Right ventricle myocardium superior (tissue), 1 donor: ENCODE results near the gene CZIB. TPM values are rescaled to one million over a fixed set of nuclear protein-coding genes. Genes with fewer than 3 reads are reported as not detected.
"Not testable (repeated sequence)": the region's sequence is repeated elsewhere in the genome, so short reads cannot be mapped to it uniquely, and the experiment has no call there.

Experiments
- ATAC-seq: fragments of 200-7000 bp; cut with Tn5 transposase; one replicate; pipeline ENCODE4 v1.9.1; 2020; ENCODE audit warnings: mild to moderate bottlenecking; ENCODE audit not compliant: poor library complexity
- DNase-seq: peaks from one replicate; pipeline ENCODE4 v3.0.0-alpha.2; 2020
- intact Hi-C: fragments of 100-400 bp; cut with DNase I; formaldehyde crosslinking; loops from one replicate; pipeline ENCODE4 v1.11.2; 2022
- total RNA-seq: library from RNA; stranded (reverse); fragmentation: NEBNext Ultra II Directional; extraction: Animal tissue kit (Norgen Biotek cat#: 25700); gene quantifications from one replicate; pipeline ENCODE4 v1.2.1, GENCODE V29; 2021
- donor health status: DM: no; HTN: yes; CAD: no; lungs with severe emphysema.

Gene CZIB
- total RNA-seq, 1 donor from 2014 or later, result 58.3 TPM

DNA sequence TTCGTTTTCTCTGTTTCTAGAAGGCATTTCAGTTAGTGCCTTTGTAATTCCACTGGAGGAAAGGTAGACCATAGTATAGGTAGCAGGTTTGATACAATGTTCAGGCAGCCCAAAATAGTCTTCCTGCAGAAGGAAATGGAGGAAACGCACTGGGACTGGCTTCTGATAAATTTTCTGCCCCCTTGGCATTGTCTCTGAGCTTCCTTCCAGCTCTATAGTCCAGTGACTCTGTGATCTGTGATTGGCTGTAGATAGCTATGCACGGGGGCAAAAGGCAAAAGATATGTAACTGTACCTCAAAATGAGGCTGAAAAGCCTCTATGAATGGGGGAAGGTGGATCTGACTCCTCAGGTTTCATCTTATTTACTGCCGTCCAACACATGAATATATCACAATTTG lies 23.7 kb upstream of the CZIB start:
- intact Hi-C loops, result no loop called here
- ATAC-seq, result no peak
- DNase-seq, result no peak

DNA sequence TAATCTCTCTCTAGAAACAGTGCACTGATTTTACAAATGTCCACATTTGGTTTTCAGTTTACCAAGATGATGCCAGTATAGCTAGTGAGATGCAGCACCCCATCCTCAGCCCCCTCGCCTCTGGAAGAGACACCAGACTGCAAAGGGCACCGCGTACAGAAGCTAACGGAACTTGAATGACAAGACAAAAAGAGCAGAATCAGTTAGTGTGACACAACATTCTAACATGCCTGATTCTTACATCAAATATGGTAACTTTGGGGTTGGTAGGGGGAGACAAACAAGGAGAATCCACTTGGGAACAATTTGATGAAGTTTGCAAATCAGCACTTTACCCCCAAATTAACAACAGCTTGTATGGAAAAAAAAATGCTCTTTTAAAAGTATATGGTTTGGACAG lies 21.9 kb upstream of the CZIB start:
- ATAC-seq, result no peak
- intact Hi-C loops, result no loop called here
- no peak for DNase-seq

DNA sequence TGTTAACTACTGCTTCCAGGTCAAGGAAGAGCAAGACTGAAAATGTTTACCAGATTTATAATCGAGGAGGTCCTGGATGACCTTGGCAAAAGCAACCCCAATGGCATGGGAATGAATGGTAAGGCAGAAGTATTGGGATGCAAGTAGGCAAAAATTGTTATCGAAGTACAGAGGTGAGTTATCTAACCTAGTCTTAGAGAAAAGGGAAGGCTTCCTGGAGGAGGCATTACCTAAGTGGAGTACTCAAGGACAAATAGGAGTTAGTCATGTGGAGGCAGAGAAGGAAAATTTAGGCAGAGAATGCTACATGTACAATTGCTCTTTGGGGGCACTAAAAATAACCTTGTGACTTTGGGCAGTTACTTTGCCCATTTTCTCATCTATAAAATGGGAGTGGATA lies 21.4 kb upstream of the CZIB start:
- ATAC-seq, result no peak
- intact Hi-C loops, result no loop called here

DNA sequence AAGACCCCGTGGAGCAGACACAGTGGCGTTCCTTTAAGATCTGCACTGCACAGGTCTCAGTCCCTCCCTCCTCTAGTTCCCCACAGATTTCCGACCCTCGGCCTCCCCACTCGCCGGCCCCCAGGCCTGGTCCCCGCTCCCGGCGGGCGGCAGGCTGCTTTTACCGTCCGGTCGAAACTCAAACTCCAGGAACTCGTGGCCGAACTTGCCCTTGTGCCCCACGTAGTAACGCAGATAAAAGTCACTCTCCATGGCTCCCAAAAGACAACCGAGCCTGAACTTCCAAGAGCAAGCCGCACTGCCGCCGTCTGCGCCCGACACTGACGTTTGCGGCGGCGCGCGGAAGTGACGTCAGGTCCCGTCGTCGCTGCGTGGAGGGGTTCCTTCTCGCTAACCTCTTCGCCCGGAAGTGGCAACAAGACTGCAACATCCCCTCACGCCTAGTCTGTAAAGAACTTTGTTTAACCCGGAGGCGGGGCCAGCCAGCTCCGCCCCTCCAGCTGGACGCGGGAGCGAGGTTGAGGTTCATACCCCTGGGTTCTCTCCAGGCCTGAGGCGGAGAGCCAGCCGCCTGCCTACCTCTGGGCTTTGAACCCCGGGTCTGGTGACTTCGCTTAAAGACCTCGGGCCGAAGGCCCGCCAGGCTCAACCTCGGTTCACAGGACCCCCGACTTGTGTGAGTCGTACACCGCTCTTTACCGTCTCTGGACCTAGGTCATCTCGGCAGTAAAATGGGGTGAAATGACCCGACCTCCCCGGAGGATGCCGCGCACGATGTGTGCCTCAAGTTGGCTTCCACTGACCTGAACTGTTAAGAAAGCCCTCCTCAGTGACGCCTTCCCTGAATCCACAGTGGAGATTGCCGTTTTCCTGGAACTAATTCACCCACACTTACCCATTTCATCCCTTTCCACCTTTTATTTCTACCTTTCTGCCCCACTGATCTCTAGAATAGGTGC lies 18.0 kb upstream of the CZIB start, which contains the start of gene MAGOH:
MAGOH (minus strand) TSS at position 322 of the 959 bp plus-strand sequence; CDS start at position 252, 70 bp downstream.
- peak; percentile 98 for ATAC-seq
- peak; percentile 96 for DNase-seq
- intact Hi-C loops, result no loop called here

More for the DNA sequence above, 21.4 kb upstream of the CZIB start:
- no peak for DNase-seq

DNA sequence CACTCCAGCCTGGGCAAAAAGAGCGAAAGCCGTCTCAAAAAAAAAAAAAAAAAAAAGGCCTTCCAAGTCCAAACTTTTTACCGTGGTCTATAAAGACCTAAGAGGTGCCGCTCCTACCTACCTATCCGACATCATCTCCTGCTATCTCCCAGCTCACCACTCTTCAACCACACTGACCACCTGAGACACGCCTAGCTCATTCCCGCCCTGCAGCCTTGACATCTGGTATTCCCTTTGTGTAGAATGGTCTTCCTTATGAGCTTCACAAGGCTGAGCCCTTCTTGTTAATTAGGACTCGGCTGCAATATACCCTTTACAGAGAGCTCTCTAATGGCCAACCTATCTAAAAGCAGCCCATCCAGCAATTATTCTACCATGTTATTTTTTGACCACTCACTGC lies 17.2 kb upstream of the CZIB start:
- ATAC-seq (no peak), DNase-seq (no peak)
- intact Hi-C loops, result no loop called here

DNA sequence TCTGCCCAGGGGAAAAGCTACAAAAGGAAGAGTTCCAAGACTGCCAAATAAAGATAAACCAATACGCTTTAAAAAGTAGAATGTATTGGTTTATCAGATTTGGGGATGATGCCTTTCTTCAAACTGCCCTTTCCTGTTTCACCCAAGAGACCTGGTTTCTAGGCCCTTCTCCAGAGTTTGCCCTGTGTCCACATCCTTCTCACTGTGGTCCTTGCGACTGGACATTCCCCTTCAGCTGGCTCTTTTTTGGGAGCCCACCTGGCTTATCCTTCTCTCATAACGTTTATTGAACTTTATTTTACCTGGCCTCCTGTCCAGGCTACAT lies 490 bp upstream of the CZIB start:
- no peak for DNase-seq
- no peak for ATAC-seq
- intact Hi-C loops, result no loop called here

DNA sequence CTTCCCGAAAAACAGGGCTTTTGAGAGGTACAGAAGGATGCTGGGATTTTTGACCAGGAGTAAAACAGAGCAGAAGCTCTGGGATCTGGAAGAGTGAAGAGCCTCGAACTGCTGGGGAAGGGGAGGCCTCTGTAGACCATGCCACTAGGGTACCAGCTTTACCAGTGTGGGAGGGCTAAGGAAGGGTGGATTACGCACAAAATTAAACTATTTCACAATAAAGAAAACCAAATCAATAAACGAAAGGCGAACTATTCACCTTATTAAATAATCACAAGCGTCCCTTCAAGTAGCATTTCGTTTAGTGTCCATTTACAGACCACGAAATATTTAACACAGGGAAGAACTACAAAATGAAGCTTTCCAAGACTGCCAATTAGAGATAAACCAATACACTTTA lies 723 bp downstream of the CZIB start:
- DNase-seq (no peak), ATAC-seq (no peak)
- intact Hi-C loops, result no loop called here

DNA sequence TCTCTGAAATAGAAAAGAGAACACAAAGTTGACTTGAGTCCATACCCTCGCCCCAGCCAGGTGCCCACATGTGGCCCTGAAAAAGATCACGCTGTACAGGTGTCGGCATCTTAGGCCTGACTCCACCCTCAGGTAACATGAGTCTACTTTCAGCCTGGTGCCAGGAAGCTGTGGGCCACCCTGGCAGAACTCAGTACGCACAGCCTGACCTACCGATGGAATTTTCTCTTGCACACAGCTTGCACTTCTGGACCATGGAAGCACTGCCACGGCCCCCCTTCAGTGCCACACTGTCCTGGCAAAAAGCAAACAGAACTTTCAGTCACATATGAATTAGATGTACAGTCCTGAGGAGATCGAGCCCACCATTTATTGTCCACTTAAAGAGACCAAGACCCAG lies 2.2 kb downstream of the CZIB start:
- intact Hi-C loops, result no loop called here
- DNase-seq (no peak), ATAC-seq (no peak)

DNA sequence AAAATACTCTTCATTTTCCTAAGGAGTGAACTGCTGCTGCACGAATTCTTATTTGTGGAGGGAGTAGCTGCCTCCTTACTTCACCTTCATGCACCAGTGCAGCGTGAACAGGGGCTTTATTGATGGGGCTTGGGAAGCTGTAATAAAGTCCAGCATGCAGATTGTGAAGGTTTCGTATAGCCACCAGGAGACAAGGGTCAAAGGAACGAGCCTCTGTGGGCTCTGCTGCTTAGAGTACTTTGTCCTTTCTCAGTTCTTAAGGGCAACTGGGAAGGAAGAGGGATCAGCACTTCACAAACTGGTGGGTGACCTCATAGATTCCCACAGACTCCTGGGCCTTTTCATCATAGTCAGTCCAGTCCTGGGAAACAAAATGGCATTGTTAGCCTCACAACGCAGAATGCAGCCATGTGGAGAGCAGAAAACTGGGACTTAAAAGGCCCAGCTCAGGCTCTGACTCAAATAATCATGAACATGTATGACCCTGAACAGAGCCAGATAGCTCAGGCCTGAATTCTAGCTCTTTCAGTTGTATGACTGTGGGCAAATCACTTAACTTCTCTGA lies 6.0 kb downstream of the CZIB start:
- intact Hi-C loops, result no loop called here
- ATAC-seq (no peak), DNase-seq (no peak)

DNA sequence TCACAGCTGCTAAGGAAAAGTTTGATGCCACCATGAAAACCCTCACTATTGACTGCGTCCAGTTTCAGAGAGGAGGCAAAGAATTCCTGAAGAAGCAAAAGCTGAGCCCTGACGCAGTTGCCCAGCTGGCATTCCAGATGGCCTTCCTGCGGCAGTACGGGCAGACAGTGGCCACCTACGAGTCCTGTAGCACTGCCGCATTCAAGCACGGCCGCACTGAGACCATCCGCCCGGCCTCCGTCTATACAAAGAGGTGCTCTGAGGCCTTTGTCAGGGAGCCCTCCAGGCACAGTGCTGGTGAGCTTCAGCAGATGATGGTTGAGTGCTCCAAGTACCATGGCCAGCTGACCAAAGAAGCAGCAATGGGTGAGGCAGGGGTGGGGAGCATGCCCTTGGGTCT lies 9.5 kb downstream of the CZIB start:
- intact Hi-C loops, result no loop called here
- ATAC-seq, result no peak
- DNase-seq, result no peak

DNA sequence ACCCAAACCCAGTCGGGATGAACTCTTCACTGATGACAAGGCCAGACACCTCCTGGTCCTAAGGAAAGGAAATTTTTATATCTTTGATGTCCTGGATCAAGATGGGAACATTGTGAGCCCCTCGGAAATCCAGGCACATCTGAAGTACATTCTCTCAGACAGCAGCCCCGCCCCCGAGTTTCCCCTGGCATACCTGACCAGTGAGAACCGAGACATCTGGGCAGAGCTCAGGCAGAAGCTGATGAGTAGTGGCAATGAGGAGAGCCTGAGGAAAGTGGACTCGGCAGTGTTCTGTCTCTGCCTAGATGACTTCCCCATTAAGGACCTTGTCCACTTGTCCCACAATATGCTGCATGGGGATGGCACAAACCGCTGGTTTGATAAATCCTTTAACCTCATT lies 10.1 kb downstream of the CZIB start:
- intact Hi-C loops, result no loop called here
- DNase-seq, result no peak
- no peak for ATAC-seq

DNA sequence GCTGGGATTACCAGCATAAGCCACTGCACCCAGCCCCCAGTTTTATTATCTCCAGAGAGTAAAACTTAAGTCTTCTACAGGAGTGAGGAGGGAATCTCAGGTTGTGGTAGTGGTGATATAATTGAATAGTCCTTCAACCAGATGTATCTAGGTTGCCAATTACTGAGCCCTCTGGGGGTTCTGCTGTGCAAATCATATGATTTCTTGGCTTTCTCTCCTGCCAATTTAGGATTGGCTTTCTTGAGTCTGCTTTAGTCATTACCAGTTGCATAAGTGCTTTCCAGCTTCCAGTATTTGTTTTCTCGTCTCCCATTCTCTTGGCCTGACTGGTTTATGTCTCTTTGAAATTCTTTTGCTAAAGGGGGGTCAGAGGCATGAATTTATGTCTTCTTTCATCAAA lies 12.7 kb downstream of the CZIB start:
- ATAC-seq (no peak), DNase-seq (no peak)
- intact Hi-C loops, result no loop called here

DNA sequence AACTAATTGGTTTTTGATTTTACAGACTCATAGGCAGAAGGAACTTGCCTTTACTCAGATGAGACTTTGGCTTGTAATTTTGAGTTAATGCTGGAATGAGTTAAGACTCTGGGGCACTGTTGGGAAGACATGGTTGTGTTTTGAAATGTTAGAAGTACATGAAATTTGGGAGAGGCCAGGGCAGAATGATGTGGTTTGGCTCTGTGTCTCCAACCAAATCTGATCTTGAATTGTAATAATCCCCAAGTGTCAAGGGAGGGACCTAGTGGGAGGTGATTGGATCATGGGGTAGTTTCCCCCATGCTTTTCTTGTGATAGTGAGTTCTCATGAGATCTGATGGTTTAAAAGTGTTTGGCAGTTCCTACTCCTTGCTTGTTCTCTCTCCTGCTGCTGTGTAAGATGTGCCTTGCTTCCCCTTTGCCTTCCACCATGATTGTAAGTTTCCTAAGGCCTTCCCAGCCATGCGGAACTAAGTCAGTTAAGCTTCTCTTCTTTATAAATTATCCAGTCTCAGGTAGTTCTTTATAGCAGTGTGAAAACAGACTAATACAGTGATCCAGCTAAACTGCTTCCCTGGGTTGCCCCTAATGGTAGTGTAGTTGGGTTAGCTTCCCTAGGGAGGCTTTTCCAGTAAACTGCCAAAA lies 13.6 kb downstream of the CZIB start:
- intact Hi-C loops, result no loop called here
- no peak for DNase-seq
- ATAC-seq, result no peak

DNA sequence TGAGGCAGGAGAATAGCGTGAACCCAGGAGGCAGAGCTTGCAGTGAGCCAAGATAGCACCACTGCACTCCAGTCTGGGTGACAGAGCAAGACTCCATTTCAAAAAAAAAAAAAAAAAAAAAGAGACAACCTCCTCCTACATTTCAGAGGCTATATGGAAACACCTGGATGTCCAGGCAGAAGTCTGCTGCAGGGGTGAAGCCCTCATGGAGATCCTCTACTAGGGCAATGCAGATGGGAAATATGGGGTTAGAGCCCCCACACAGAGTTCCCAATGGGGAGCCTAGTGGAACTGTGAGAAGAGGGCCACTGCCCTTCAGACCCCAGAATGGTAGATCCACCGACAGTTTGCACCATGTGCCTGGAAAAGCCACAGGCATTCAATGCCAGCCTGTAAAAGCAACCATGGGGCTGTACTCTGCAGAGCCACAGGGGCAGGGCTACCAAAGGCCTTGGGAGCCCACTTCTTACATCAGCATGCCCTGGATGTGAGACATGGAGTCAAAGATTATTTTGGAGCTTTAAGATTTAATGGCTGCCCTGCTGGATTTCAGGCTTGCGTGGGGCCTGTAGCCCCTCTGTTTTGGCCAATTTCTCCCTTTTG lies 14.2 kb downstream of the CZIB start:
- DNase-seq, ATAC-seq, intact Hi-C loops: not testable (repeated sequence)

DNA sequence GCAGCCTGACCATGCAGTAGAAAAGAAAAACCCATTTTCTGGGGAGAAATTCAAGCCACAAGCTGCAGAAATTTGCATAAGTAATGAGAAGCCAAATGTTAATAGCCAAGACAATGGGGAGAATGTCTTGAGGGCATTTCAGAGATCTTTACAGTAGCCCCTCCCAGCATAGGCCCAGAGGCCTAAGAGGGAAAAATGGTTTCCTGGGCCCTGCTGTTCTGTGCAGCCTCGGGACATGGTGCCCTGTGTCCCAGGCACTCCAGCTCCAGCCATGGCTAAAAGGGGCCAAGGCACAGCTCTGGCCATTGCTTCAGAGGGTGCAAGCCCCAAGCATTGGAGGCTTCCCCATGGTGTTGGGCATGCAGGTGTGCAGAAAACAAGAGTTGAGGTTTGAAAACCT lies 14.9 kb downstream of the CZIB start:
- ATAC-seq, DNase-seq, intact Hi-C loops: not testable (repeated sequence)

DNA sequence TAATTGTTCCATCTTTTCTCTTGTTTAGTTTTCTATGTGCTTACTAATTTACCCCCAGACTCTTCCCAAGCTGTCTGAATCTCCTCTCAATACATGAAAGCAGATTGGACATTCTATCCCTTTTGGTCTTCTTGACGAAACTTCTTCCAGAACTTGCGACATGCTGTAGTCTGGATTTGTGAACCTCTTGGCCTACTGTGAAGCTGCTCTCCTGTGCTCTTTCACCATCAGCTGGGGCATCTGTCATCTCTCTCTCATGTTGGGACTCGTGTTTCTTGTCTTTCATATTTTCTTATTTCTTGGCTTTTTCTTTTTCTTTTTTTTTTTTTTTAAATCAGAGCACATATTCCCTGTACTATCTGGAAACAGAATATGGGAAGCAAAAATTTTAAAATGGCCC lies 17.0 kb downstream of the CZIB start:
- DNase-seq, result no peak
- intact Hi-C loops, result no loop called here
- no peak for ATAC-seq

DNA sequence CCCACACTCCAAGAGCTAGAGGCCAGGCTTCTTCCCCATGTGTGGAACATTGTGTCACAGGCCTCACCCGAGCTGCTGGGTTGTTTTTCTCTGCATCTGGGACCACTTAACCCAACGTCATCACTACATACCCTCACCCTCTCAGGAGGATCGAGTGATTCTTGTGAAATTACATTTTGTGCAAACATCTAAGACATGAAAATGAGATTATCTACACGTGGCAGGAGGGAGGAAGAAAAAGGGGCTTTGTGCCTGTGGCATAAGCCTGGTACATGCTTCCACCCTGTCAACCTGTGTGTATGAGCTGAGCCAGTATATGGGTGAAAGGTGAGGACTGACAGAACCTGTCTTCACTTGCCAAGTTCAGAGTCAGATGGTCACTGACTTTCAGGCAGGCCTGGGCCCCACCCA lies 22.2 kb downstream of the CZIB start:
- DNase-seq (no peak), ATAC-seq (peak; percentile 57)
- intact Hi-C loops, result no loop called here

DNA sequence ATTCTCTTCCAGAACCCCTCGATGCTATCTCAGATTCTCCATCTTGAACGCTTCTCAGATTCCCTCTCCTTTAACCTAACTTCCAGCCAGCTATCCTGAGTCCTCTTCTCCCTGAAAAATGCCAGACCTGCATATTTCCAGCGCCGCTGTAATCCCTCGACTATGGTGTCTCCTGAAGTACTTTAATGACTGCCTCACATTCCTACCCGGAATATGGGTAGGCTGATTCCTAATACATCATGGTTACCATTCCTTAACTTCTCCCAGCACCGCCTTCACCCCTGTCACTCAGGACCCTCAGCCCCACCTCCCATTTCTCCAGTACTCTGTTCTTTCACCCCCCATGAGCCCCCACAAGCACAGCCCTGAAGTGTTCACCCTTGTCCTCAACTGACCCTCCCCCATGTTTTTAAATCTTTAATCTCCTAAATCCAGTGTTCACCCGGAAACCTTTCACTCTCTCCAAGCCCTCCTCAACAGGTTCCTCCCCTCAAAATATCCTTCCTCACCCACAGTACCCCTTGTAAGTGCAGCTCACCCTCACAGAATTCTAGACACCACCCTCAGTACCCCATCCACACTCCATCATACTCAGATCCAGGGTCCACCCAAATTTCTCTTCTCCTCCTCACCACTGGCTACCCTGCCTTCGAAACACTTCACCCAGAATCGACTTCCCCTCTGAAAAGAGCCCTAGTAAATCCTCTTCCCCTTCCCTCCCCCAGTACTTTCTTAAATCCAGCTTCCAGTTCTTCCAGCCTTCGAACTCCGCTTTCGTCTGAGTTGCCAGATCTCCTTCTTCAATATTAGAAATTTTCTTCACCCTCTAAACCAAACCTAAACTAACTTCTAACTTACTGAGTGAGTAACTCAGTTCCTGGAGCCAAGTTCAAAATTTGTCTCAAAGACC lies 22.9 kb downstream of the CZIB start:
- DNase-seq, result no peak
- intact Hi-C loops, result no loop called here
- peak; percentile 14 for ATAC-seq
